IMR-90 (cell line): ENCODE results near the gene RAB36.

ENCODE experiments used
- CTCF ChIP-seq: conservative IDR thresholded peaks from 2 replicates; pipeline ENCODE4 v1.5.1; 2012; ENCODE audit warnings: mild to moderate bottlenecking, low read depth, low read length, improper control_type of control experiment
- MXI1 ChIP-seq: IDR thresholded peaks from 2 replicates; pipeline ENCODE4 v1.6.1; 2012; ENCODE audit warnings: low read depth, mild to moderate bottlenecking, low read length, moderate library complexity, borderline replicate concordance
- POLR2A ChIP-seq: IDR thresholded peaks from 2 replicates; pipeline ENCODE4 v1.6.1; 2012; ENCODE audit warnings: mild to moderate bottlenecking, low read depth, low read length
- RCOR1 ChIP-seq: IDR thresholded peaks from 2 replicates; pipeline ENCODE4 v1.6.1; 2012; ENCODE audit warnings: mild to moderate bottlenecking, low read length, improper control_type of control experiment; ENCODE audit not compliant: insufficient replicate concordance
- RFX5 ChIP-seq: IDR thresholded peaks from 2 replicates; pipeline ENCODE4 v1.8.0; 2012; ENCODE audit warnings: low read depth, mild to moderate bottlenecking, low read length, moderate library complexity
- SMC3 ChIP-seq: fragments of 150-350 bp; IDR thresholded peaks from 2 replicates; pipeline ENCODE4 v1.6.1; 2016; ENCODE audit warnings: low read depth, mild to moderate bottlenecking, antibody characterized with exemption, low read length, moderate library complexity
- TF ChIP-seq, protein P1 (sequence below): fragments of 150-350 bp; IDR thresholded peaks from 2 replicates; pipeline ENCODE4 v1.6.1; 2017; ENCODE audit warnings: mild to moderate bottlenecking, antibody characterized with exemption, low read length, low read depth
- TF ChIP-seq, protein P2 (sequence below): fragments of 150-350 bp; IDR thresholded peaks from 2 replicates; pipeline ENCODE4 v1.6.1; 2016; ENCODE audit warnings: low read depth, mild to moderate bottlenecking, low read length, moderate library complexity, borderline replicate concordance

GRCh38 chr22:23175817-23176644 is 30.8 kb downstream of the RAB36 start:
- TF ChIP-seq SMC3, result no peak
- no peak for TF ChIP-seq RCOR1
- no peak for TF ChIP-seq POLR2A
- no peak for TF ChIP-seq CTCF
- no peak for TF ChIP-seq RFX5
- TF ChIP-seq, protein P1, sequence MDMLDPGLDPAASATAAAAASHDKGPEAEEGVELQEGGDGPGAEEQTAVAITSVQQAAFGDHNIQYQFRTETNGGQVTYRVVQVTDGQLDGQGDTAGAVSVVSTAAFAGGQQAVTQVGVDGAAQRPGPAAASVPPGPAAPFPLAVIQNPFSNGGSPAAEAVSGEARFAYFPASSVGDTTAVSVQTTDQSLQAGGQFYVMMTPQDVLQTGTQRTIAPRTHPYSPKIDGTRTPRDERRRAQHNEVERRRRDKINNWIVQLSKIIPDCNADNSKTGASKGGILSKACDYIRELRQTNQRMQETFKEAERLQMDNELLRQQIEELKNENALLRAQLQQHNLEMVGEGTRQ, result no peak
- TF ChIP-seq, protein P2, sequence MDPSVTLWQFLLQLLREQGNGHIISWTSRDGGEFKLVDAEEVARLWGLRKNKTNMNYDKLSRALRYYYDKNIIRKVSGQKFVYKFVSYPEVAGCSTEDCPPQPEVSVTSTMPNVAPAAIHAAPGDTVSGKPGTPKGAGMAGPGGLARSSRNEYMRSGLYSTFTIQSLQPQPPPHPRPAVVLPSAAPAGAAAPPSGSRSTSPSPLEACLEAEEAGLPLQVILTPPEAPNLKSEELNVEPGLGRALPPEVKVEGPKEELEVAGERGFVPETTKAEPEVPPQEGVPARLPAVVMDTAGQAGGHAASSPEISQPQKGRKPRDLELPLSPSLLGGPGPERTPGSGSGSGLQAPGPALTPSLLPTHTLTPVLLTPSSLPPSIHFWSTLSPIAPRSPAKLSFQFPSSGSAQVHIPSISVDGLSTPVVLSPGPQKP, result no peak
- TF ChIP-seq MXI1, result no peak
